Stimulated activated CD8-positive, alpha-beta memory T cell treated with anti-CD3 and anti-CD28 coated beads, Interleukin-7, amount 100 ng/mL, for 4 hours (primary cell): ENCODE measurements around the gene GVQW3.

Source experiments
- DNase-seq, 2 donors: peaks; one replicate each; pipeline ENCODE4 v3.0.0-alpha.2; 2020; ENCODE audit warnings: low read depth in 2 of 2

Gene GVQW3

GRCh38 chr11:76380977-76381719 lies at the start of gene GVQW3, which contains the start of gene THAP12:
TSS of gene GVQW3 (plus strand) at chr11:76381323. CDS start at chr11:76381829, 506 bp downstream.
TSS of gene THAP12 (minus strand) at chr11:76381132. CDS start at chr11:76380836, 296 bp downstream.
- DNase-seq: peak; percentile 94 to 97

GRCh38 chr11:76334826-76335389 lies 46.2 kb upstream of the GVQW3 start:
- no peak for DNase-seq

GRCh38 chr11:76335842-76336241 lies 45.3 kb upstream of the GVQW3 start:
- DNase-seq: no peak

- DNase-seq: no peak
Observed at GRCh38 chr11:76336597-76336996, 44.5 kb upstream of the GVQW3 start.

GRCh38 chr11:76337469-76337868 lies 43.7 kb upstream of the GVQW3 start:
- no peak for DNase-seq

GRCh38 chr11:76337923-76338322 lies 43.2 kb upstream of the GVQW3 start:
- no peak for DNase-seq

GRCh38 chr11:76339221-76339620 lies 41.9 kb upstream of the GVQW3 start:
- DNase-seq: no peak

- no peak for DNase-seq
Observed at GRCh38 chr11:76347466-76347865, 33.7 kb upstream of the GVQW3 start.

- DNase-seq: no peak
Observed at GRCh38 chr11:76348348-76348747, 32.8 kb upstream of the GVQW3 start.

GRCh38 chr11:76355172-76355571 lies 26.0 kb upstream of the GVQW3 start:
- no peak for DNase-seq

GRCh38 chr11:76361374-76361773 lies 19.7 kb upstream of the GVQW3 start:
- DNase-seq: no peak

GRCh38 chr11:76361776-76362175 lies 19.3 kb upstream of the GVQW3 start:
- DNase-seq: no peak

- DNase-seq: no peak
Observed at GRCh38 chr11:76362716-76363115, 18.4 kb upstream of the GVQW3 start.

- no peak for DNase-seq
Observed at GRCh38 chr11:76365038-76365679, 16.0 kb upstream of the GVQW3 start.

- DNase-seq: no peak
Observed at GRCh38 chr11:76368490-76368889, 12.6 kb upstream of the GVQW3 start.

- no peak for DNase-seq
Observed at GRCh38 chr11:76369406-76369805, 11.7 kb upstream of the GVQW3 start.

GRCh38 chr11:76371170-76371569 lies 10.0 kb upstream of the GVQW3 start:
- DNase-seq: no peak

- DNase-seq: no peak
Observed at GRCh38 chr11:76376746-76377558, 4.2 kb upstream of the GVQW3 start.

- DNase-seq: no peak
Observed at GRCh38 chr11:76379807-76380158, 1.3 kb upstream of the GVQW3 start.

- DNase-seq: peak; percentile 27 to 56
Observed at GRCh38 chr11:76380159-76380976, 755 bp upstream of the GVQW3 start.

- DNase-seq: no peak
Observed at GRCh38 chr11:76382209-76382608, 1.1 kb downstream of the GVQW3 start.
